IMR-90 (cell line): ENCODE data around the gene RTRAF. TPM values are rescaled to one million over a fixed set of nuclear protein-coding genes. Genes with fewer than 3 reads are reported as not detected.
A peak's percentile ranks its signal among the peaks of the same experiment; 100 is the strongest.

ENCODE experiments used
- ATAC-seq: fragments of 200-7000 bp; cut with Tn5 transposase; 2 replicates; pipeline ENCODE4 v1.9.1; 2020; ENCODE audit warnings: low read depth, mild to moderate bottlenecking, moderate library complexity
- BruUV-seq: library from RNA; stranded (reverse); fragments of 400-500 nt; replicated peaks from 2 replicates; lab custom pipeline; 2021; lab: Mats Ljungman, UMichigan
- CTCF ChIA-PET: fragments of 300-600 bp; formaldehyde crosslinking; extraction: SDS; loops from one replicate; lab custom pipeline; 2021; ENCODE audit warnings: antibody characterized with exemption; lab: Yijun Ruan, JAX
- POLR2A ChIA-PET: fragments of 300-600 bp; sonication (Branson Sonifier 250); formaldehyde crosslinking; loops from one replicate; lab custom pipeline; 2022; ENCODE audit warnings: antibody characterized with exemption; ENCODE audit not compliant: unreplicated experiment; lab: Charles Lee
- DNase-seq: peaks from one replicate; pipeline ENCODE4 v3.0.0; 2013
- H2AFZ ChIP-seq: replicated peaks from 2 replicates; pipeline ENCODE3; 2013; ENCODE audit warnings: low read length, mild to moderate bottlenecking; ENCODE audit not compliant: poor library complexity
- H2AK5ac ChIP-seq: 2 replicates; pipeline ENCODE4 v1.6.1; 2013; ENCODE audit warnings: low read depth, low read length, inconsistent platforms
- H2AK9ac ChIP-seq: replicated peaks from 2 replicates; pipeline ENCODE3; 2013; ENCODE audit warnings: mild to moderate bottlenecking, low read depth, low read length, moderate library complexity; ENCODE audit not compliant: poor library complexity
- H2BK120ac ChIP-seq: 2 replicates; pipeline ENCODE4 v1.6.1; 2013; ENCODE audit warnings: low read depth, low read length, inconsistent platforms
- H2BK15ac ChIP-seq: 3 replicates; pipeline ENCODE4 v1.6.1; 2013; ENCODE audit warnings: low read depth, low read length, inconsistent platforms
- H2BK20ac ChIP-seq: 2 replicates; pipeline ENCODE4 v1.6.1; 2013; ENCODE audit warnings: low read depth, mild to moderate bottlenecking, inconsistent platforms, low read length, moderate library complexity
- H2BK5ac ChIP-seq: 2 replicates; pipeline ENCODE4 v1.6.1; 2013; ENCODE audit warnings: mild to moderate bottlenecking, low read depth, low read length, inconsistent platforms; ENCODE audit not compliant: poor library complexity, severe bottlenecking
- H3K14ac ChIP-seq: replicated peaks from 2 replicates; pipeline ENCODE4 v1.6.1; 2013; ENCODE audit warnings: low read depth, low read length, inconsistent platforms
- H3K18ac ChIP-seq: 2 replicates; pipeline ENCODE4 v1.6.1; 2013; ENCODE audit warnings: low read depth, low read length, control low read depth
- H3K23ac ChIP-seq: 2 replicates; pipeline ENCODE4 v1.6.1; 2013; ENCODE audit warnings: low read depth, low read length, inconsistent platforms
- H3K27ac ChIP-seq: 2 replicates; pipeline ENCODE4 v1.5.1; 2013; ENCODE audit warnings: mild to moderate bottlenecking, control low read depth, low read length; ENCODE audit not compliant: insufficient read depth
- H3K27me3 ChIP-seq: 2 replicates; pipeline ENCODE4 v1.6.1; 2013; ENCODE audit warnings: low read length; ENCODE audit not compliant: control insufficient read depth, insufficient read depth
- H3K36me3 ChIP-seq: 2 replicates; pipeline ENCODE4 v1.6.1; 2013; ENCODE audit warnings: low read length, mixed read lengths; ENCODE audit not compliant: control insufficient read depth, insufficient read depth
- H3K4ac ChIP-seq: 2 replicates; pipeline ENCODE4 v1.6.1; 2013; ENCODE audit warnings: low read depth, low read length, inconsistent platforms
- H3K4me1 ChIP-seq: 2 replicates; pipeline ENCODE4 v1.6.1; 2013; ENCODE audit warnings: low read length, mixed read lengths; ENCODE audit not compliant: control insufficient read depth, insufficient read depth
- H3K4me2 ChIP-seq: 2 replicates; pipeline ENCODE4 v1.6.1; 2013; ENCODE audit warnings: low read depth, mild to moderate bottlenecking, control low read depth, low read length, moderate library complexity
- H3K4me3 ChIP-seq: 2 replicates; pipeline ENCODE4 v1.5.1; 2013; ENCODE audit warnings: low read depth, mild to moderate bottlenecking, control low read depth, low read length, moderate library complexity; ENCODE audit not compliant: insufficient read depth
- H3K56ac ChIP-seq: 2 replicates; pipeline ENCODE4 v1.6.1; 2013; ENCODE audit warnings: low read length, inconsistent platforms; ENCODE audit not compliant: insufficient read depth; ENCODE audit errors: extremely low read depth
- H3K79me1 ChIP-seq, 2 experiments: 2 replicates each; pipeline ENCODE4 v1.6.1; 2013; ENCODE audit warnings: low read length in 2 of 2, inconsistent platforms in 1 of 2, low read depth in 1 of 2
- H3K9ac ChIP-seq: 2 replicates; pipeline ENCODE4 v1.6.1; 2013; ENCODE audit warnings: low read depth, low read length, control low read depth
- H3K9me1 ChIP-seq: 2 replicates; pipeline ENCODE4 v1.6.1; 2013; ENCODE audit warnings: low read length, inconsistent platforms; ENCODE audit not compliant: insufficient read depth
- H3K9me3 ChIP-seq: 2 replicates; pipeline ENCODE4 v1.6.1; 2013; ENCODE audit warnings: low read length; ENCODE audit not compliant: control insufficient read depth, insufficient read depth
- H4K20me1 ChIP-seq: 2 replicates; pipeline ENCODE4 v1.6.1; 2013; ENCODE audit warnings: low read length, inconsistent platforms; ENCODE audit not compliant: insufficient read depth
- H4K5ac ChIP-seq: 2 replicates; pipeline ENCODE4 v1.6.1; 2013; ENCODE audit warnings: mild to moderate bottlenecking, low read depth, low read length, control low read depth
- H4K8ac ChIP-seq, 2 experiments: 2 replicates each; pipeline ENCODE4 v1.6.1; 2013; ENCODE audit warnings: low read depth in 2 of 2, low read length in 2 of 2, control low read depth in 1 of 2, inconsistent platforms in 1 of 2
- H4K91ac ChIP-seq: 2 replicates; pipeline ENCODE4 v1.6.1; 2013; ENCODE audit warnings: low read depth, low read length, inconsistent platforms; ENCODE audit not compliant: insufficient read depth
- BHLHE40 ChIP-seq: fragments of 150-350 bp; IDR thresholded peaks from 2 replicates; pipeline ENCODE4 v1.6.1; 2016; ENCODE audit warnings: mild to moderate bottlenecking, low read depth, low read length
- MAFK ChIP-seq: IDR thresholded peaks from 2 replicates; pipeline ENCODE4 v1.6.1; 2012; ENCODE audit warnings: low read depth, low read length, improper control_type of control experiment
- MXI1 ChIP-seq: IDR thresholded peaks from 2 replicates; pipeline ENCODE4 v1.6.1; 2012; ENCODE audit warnings: low read depth, mild to moderate bottlenecking, low read length, moderate library complexity, borderline replicate concordance
- SMC3 ChIP-seq: fragments of 150-350 bp; IDR thresholded peaks from 2 replicates; pipeline ENCODE4 v1.6.1; 2016; ENCODE audit warnings: low read depth, mild to moderate bottlenecking, antibody characterized with exemption, low read length, moderate library complexity
- WGBS, 2 experiments: methylation state at CpG; one replicate each; pipeline versions ENCODE4 v1.1.5 to v1.1.7; 2013; ENCODE audit warnings: missing lambda C conversion rate in 2 of 2; ENCODE audit not compliant: insufficient read length in 1 of 2; ENCODE audit errors: extremely low coverage in 2 of 2; 5-methylcytosine and 5-hydroxymethylcytosine counted together
- dilution Hi-C: fragments of 300-500 bp; cut with HindIII; formaldehyde crosslinking; loops from one replicate; pipeline ENCODE4 v1.14.3; 2018; ENCODE audit warnings: low sequenced_read_pairs; ENCODE audit not compliant: unreplicated experiment
- in situ Hi-C: fragments of 300-500 bp; cut with MboI; formaldehyde crosslinking; loops from 3 replicates; pipeline ENCODE4 v1.14.3; 2019; ENCODE audit warnings: low sequenced_read_pairs, inconsistent platforms, mixed read lengths
- intact Hi-C: fragments of 100-400 bp; cut with micrococcal nuclease; formaldehyde crosslinking; loops from 2 replicates; pipeline ENCODE4 v1.10.0; 2022
- polyA plus RNA-seq, 3 experiments: library from polyadenylated mRNA; depleted of rRNA; stranded (reverse); fragments of >200 nt; gene quantifications; 2 replicates each; pipeline ENCODE4 v1.2.3, GENCODE V29; 2012; ENCODE audit warnings: low replicate concordance in 1 of 3
- total RNA-seq: library from RNA; depleted of rRNA; stranded (reverse); fragments of >200 nt; gene quantifications from 2 replicates; pipeline ENCODE4 v1.2.3, GENCODE V29; 2012

RTRAF gene
- total and polyA plus RNA-seq, 2 of the 4 experiments (the other 2 are of a cell fraction), result 53.2 to 102 TPM

- Histone ChIP-seq H2AK5ac (no peak overlapping the region; the same call in 1 of the 2 replicates), H4K20me1 (peaks cover 3% of the 10 kb centered on the region; the same call in 1 of the 2 replicates), H3K4me1 (peaks cover 14% of the 10 kb centered on the region), H3K9me3 (no peaks in the 10 kb centered on the region), H3K9me1 (peaks cover 42% of the 10 kb centered on the region), H2AK9ac (no peak overlapping the region), H2BK120ac (no peak overlapping the region), H2BK15ac (no peak overlapping the region), H4K8ac (no peak overlapping the region), H3K4me3 (no peak overlapping the region), H3K27me3 (no peaks in the 10 kb centered on the region), H3K9ac (no peak overlapping the region), H3K79me1 (peaks cover 60 to 79% of the 10 kb centered on the region in 2 experiments), H3K27ac (no peak overlapping the region), H3K18ac (no peak overlapping the region), H3K4ac (no peak overlapping the region), H4K5ac (no peak overlapping the region), H2BK20ac (no peak overlapping the region), H2AFZ (peak overlapping the region; percentile 29), H3K56ac (no peak overlapping the region), H2BK5ac (no peak overlapping the region), H3K14ac (no peak overlapping the region), H3K36me3 (peaks cover 69% of the 10 kb centered on the region), H3K23ac (no peak overlapping the region), H3K4me2 (no peak overlapping the region), H4K91ac (no peak overlapping the region)
- CTCF ChIA-PET, result interaction anchor here (0.7 kb wide), 1 partner anchor 23 kb away, joined by 3 read pairs; no protein-coding TSS in a partner anchor
- dilution Hi-C loops (no loop called here), in situ Hi-C loops (loop anchor here (25.0 kb wide), 1 partner anchor 693 kb away; the partner anchor contains the start of gene PSMC6), intact Hi-C loops (no loop called here)
- no peak for DNase-seq
- TF ChIP-seq MAFK (no peak), BHLHE40 (no peak), MXI1 (no peak), SMC3 (no peak)
- no TSS peak for BruUV-seq
- POLR2A ChIA-PET, result no interaction called here
- ATAC-seq, result no peak
- whole genome bisulfite sequencing, 2 experiments, result 94% methylated on average over 2 of the region's 8 CpGs; no CpG with 5 or more reads in 1 of the 2 experiments
These were observed 29.6 kb downstream of the RTRAF start for GRCh38 chr14:52018970-52019369.
